SK-MEL-5 (cell line): Measurements from ENCODE around the gene PNKP. TPM values are rescaled to one million over a fixed set of nuclear protein-coding genes. Genes with fewer than 3 reads are reported as not detected.

Experiments used
- DNase-seq: peaks from one replicate; pipeline ENCODE4 v3.0.0-alpha.2; 2016; ENCODE audit warnings: low read depth, low spot score
- in situ Hi-C: cut with HindIII; loops from 2 replicates; pipeline ENCODE4 v1.10.0; 2016; ENCODE audit warnings: low sequenced_read_pairs, high pct_unique_total_duplicates, low pct_unique_long_range_greater_than_20kb
- total RNA-seq: library from RNA; depleted of rRNA; stranded (reverse); fragments of >200 nt; shearing (Covaris generic); gene quantifications from 2 replicates; pipeline ENCODE4 v1.2.3, GENCODE V29; 2014

PNKP gene
- total RNA-seq, 1 experiment from 2014 or later: 33.8 TPM

DNA sequence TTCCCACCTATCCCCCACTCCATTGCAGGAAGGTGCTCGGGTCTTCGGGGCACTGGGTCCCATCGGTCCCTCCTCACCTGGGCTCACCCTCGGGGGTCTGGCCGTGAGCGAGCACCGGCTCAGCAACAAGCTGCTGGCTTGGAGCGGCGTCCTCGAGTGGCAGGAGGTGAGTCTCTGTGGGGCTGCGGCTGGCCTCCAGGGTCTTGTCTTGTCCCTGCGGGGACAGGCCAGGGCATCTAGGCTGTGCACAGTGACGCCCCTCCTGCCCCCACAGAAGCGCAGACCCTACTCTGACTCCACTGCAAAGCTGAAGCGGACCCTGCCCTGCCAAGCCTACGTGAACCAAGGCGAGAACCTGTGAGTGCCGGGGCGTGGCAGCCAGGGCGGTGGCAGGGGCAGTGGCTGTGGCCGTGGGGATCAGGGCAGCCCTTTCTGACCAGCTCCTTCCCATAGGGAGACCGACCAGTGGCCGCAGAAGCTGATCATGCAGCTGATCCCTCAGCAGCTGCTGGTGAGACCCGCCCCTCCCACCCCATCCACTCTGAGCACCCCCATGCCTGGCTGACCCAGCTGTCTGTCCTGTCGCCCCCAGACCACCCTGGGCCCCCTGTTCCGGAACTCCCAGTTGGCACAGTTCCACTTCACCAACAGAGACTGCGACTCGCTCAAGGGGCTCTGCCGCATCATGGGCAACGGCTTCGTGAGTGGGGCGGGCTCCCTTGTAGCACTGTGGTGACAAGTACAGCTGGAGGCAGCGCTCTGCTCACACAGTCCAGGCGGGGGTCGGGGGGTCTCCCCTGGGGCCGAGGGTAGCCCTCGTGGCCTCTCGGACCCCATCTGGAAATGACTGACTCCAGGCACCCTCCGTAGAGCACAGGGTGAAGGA, 12.8 kb downstream of the PNKP start:
- DNase-seq: no peak
- in situ Hi-C loops: no loop called here

DNA sequence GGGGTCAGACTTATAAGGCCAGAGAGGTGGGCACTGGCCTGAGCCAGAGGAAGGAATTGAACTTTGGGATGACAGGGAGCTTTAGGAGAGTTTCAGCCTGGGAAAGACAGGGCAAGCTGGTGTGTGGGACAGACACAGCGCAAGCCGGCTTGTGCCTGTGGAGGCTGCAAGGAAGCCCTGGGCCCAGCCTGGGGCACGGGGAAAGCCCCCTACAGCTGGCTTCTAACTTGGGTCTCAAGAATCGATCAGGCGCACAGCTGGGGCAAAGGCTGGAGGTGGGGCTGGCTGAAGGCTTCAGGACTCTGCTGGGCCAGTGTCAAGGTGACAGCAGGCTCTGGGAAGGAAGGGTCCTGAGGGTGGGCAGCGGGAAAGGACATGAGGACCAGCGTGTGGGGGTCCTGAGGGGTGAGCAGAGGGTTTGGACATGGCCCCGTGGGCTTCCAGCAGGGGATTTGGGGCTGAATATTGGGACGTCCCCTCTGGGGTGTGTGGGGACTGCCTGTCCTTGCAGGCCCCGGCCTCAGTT, 13.5 kb downstream of the PNKP start:
- no peak for DNase-seq
- in situ Hi-C loops: no loop called here

DNA sequence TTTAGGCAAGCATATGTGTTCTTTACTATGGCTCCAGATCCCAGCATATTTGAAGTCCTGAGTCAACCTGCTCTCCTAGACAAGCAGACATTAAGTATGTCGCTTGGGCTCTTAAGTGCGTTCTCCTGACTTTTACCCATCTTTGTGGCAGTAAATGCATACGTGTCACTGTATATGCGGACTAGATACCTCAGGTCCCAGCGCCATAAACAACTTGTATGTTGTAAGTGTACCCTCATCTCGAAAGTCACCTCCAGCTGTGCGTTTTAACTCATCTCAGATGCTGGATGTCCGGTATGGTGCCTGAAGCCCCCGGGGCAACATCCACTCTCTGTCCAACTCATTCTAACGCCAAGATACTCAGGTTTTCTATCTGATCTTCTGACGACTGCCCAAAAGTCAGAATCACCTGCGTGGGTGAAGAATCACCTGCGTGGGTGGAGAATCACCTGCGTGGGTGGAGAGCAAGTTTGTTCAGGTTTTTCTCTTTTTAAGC, 14.7 kb downstream of the PNKP start:
- DNase-seq: no peak
- in situ Hi-C loops: no loop called here

GRCh38 chr19:49851456-49852259, 15.7 kb downstream of the PNKP start:
- no peak for DNase-seq
- in situ Hi-C loops: no loop called here

GRCh38 chr19:49850487-49851342, 16.7 kb downstream of the PNKP start, which contains the start of gene PTOV1:
Gene PTOV1, plus strand, starts transcription at chr19:49851159.
- peak; percentile 86 for DNase-seq
- in situ Hi-C loops: no loop called here

- in situ Hi-C loops: no loop called here
- no peak for DNase-seq
Observed at GRCh38 chr19:49850221-49850486, 17.2 kb downstream of the PNKP start.

GRCh38 chr19:49849433-49850220, 17.7 kb downstream of the PNKP start:
- in situ Hi-C loops: no loop called here
- no peak for DNase-seq

DNA sequence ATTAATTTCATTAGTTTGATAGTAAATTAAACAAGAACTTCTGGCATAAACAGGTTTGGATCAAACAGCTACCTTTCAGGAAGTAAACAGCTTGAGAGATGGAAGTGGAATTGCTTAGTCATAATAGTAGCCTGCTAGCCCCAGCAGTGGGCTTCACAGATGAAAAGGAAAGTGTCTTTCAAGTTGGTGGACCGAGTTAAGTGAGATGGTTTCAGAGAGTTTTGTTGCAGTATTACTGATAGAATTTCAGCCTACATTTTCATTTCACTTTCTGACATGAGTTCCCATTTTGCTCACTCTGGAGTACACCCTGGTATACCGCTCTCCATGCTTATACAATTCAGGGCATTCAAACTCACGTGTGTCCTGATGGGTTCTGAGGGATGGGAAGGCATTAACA, 18.4 kb downstream of the PNKP start:
- DNase-seq: no peak
- in situ Hi-C loops: no loop called here

GRCh38 chr19:49847731-49848696, 19.4 kb downstream of the PNKP start:
- peak; percentile 24 for DNase-seq
- in situ Hi-C loops: no loop called here

- in situ Hi-C loops: no loop called here
- DNase-seq: no peak
Observed at GRCh38 chr19:49846408-49846807, 21.0 kb downstream of the PNKP start.

DNA sequence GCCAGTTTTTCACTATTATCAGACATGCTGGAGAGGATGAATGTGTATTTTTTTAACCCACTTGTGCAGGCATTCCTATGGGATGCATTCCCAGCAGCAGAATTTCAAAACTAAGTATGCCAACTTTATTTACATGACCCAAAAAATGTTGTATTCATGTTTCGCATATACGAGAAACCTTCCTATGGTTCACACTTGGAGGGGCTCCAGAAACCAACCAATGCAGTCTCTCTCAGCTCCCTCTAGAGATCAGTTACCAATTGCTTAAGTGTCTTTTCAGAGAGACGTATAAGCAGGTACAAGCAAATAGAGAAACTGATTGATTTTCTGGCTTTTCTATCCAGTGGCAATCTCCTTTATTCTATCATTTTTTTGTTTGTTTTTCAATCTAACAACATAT, 22.0 kb downstream of the PNKP start:
- no peak for DNase-seq
- in situ Hi-C loops: no loop called here

- in situ Hi-C loops: no loop called here
- DNase-seq: no peak
Observed at GRCh38 chr19:49844138-49845095, 23.0 kb downstream of the PNKP start.

DNA sequence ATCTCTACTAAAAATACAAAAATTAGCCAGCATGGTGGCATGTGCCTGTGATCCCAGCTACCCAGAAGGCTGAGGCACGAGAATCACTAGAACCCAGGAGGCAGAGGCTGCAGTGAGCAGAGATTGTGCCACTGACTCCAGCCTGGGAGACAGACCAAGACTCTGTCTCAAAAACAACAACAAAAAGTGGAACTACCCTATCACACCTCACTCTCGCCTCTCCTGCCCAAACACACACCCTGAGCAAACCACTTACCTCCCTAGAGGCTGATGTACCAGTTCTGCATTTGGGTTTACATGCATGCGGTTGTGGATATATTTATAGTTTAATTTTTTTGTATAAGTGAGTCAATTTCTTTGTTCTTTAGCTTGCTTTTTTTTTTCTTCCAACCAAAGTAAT, 24.1 kb downstream of the PNKP start:
- no peak for DNase-seq
- in situ Hi-C loops: no loop called here

DNA sequence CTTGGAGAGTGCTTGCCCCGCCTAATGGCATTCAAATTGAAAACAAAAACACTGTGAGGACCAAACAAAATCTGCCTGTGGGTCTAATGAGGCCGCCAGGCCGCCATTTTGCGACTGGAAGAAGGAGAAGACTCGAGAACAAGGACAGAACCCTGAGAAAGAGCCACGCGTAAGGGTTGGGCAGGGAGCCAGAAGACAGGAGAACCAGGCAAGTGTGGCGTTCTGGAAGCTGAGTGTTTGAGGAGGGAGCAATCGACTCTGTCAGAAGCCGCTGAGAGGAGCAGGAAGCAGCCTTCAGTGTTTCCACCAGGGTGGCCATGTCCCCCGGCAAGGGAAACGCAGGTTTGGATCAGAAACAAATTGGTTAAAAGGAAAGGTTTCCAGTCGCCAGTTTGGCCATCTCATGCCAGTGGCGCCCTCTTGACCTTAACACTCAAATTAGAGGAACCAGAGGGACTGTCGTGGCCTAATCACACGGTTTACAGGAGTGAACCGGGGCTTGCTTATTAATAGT, 26.6 kb downstream of the PNKP start:
- DNase-seq: no peak

DNA sequence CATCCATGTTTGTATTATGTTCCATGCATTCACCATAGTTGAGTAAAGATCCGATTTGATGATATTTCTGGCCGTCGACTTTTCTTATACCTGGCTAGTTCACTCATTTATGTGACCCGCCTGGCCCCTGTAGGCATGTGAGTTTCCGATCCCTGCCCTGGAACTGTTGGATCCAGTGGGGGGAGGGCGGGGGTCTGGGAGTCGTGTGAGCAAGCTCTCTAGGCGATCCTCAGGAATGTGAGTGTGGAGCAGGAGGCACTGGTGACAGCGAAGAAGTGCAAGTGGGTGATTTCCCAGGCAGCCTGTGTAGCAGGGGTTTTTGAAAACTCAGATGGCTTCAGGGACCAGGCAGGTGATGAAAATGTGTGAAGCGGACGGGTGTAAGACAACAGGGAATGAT, 27.1 kb downstream of the PNKP start:
- DNase-seq: no peak
- in situ Hi-C loops: no loop called here

More for the DNA sequence above, 26.6 kb downstream of the PNKP start:
- in situ Hi-C loops: no loop called here
